GM19023 (cell line): Measurements from ENCODE around the gene IP6K3.

ENCODE experiments used
- ATAC-seq: cut with Tn5 transposase; IDR thresholded peaks from one replicate; pipeline ENCODE4 v1.9.1; 2021; ENCODE audit warnings: mild to moderate bottlenecking, moderate library complexity; ENCODE audit not compliant: unreplicated experiment

Gene IP6K3

GRCh38 chr6:33693186-33694105 lies 53.3 kb downstream of the IP6K3 start:
- no peak for ATAC-seq

DNA sequence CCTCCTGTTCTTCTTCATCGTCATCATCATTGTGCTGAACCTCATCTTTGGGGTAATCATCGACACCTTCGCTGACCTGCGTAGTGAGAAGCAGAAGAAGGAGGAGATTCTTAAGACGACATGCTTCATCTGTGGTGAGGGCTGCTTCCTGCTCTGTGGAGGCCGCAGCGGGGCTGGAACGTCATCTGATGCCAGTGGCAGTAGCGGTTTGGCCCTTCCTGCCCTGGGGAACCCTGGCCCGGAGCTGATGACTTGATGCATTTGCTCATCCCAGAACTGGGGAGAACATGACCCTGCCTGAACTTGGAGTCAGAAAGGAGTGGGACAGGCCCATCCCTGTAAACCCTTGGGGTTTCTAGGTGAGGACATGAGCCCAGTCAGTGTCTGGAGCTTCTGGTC lies 53.9 kb downstream of the IP6K3 start:
- no peak for ATAC-seq

GRCh38 chr6:33692078-33692759 lies 54.5 kb downstream of the IP6K3 start:
- no peak for ATAC-seq

- no peak for ATAC-seq
These were observed 55.1 kb downstream of the IP6K3 start for GRCh38 chr6:33691456-33692077.

DNA sequence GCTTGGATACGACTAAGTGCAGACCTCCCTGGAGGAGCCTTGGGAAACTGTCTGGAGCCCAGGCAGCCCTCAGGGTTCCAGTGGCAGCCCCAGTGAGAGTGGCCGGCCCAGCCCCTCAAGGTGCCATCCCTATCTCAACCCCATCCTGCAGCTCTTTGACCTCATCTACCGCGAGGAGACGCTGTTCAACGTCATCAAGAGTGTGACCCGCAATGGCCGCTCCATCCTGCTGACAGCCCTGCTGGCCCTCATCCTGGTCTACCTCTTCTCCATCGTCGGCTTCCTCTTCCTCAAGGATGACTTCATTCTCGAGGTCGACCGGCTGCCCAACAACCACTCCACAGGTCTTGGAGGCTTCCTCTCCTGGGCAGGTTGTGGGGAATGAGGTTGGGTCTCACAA lies 55.9 kb downstream of the IP6K3 start:
- no peak for ATAC-seq

DNA sequence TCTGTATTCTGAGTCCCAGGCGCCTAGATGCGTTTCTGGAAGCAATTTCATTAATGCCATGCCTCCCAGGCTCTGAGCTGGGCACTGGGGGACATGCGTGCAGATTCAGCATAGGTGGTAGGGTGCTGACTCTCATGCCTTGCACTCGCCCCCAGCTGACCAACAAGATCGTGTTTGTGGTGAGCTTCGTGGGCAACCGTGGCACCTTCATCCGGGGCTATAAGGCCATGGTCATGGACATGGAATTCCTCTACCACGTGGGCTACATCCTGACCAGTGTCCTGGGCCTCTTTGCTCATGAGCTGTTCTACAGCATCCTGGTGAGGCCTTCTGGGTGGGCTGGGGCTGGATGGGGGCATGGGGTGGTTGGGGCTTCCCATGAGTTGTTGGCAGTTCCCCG lies 56.8 kb downstream of the IP6K3 start:
- ATAC-seq, result no peak

DNA sequence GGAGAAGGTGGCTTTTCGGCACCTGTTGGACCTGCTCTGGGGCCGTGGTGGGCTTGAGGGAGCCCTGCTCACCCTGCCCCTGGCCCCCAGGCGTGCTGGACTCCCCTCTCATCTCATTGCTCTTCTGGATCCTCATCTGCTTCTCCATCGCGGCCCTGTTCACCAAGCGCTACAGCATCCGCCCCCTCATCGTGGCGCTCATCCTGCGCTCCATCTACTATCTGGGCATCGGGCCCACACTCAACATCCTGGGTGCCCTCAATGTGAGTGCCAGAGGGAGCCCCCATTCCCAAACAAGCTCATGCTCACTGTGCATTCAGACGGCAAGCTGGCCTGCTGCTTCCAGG lies 57.6 kb downstream of the IP6K3 start:
- ATAC-seq, result no peak

DNA sequence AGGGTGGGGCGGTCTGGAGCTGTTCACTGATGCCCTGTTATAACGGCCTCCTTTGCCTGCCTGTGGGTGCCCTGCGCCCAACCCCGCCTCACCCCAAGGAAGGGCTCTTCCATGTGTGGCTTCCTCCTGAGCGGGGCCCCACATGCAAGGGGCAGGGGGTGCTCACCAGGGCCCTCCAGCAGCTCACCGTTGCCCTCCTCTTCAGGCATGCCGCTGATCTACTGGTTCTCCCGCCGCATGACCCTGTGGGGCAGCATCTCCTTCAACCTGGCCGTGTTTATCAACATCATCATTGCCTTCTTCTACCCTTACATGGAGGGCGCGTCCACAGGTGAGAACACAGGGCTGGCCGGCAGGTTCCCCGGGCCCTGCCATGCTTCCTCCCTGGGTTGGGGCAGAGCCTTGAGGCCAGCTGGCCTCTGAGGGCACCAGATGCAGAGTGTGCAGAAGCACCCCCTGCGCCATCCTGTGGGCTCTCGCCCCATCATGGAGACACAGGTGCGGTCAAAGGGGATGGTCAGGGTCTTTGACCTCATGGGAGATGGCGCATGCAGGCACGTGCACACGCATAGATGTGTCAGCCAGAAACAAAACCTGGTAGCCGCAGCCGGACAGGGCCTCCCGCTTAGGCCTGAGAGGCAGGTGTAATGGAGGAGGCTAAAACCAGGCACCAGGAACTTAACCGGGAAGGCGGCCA lies 58.1 kb downstream of the IP6K3 start:
- no peak for ATAC-seq

GRCh38 chr6:33688006-33688405 lies 58.7 kb downstream of the IP6K3 start:
- no peak for ATAC-seq

GRCh38 chr6:33686981-33687975 lies 59.4 kb downstream of the IP6K3 start:
- no peak for ATAC-seq

DNA sequence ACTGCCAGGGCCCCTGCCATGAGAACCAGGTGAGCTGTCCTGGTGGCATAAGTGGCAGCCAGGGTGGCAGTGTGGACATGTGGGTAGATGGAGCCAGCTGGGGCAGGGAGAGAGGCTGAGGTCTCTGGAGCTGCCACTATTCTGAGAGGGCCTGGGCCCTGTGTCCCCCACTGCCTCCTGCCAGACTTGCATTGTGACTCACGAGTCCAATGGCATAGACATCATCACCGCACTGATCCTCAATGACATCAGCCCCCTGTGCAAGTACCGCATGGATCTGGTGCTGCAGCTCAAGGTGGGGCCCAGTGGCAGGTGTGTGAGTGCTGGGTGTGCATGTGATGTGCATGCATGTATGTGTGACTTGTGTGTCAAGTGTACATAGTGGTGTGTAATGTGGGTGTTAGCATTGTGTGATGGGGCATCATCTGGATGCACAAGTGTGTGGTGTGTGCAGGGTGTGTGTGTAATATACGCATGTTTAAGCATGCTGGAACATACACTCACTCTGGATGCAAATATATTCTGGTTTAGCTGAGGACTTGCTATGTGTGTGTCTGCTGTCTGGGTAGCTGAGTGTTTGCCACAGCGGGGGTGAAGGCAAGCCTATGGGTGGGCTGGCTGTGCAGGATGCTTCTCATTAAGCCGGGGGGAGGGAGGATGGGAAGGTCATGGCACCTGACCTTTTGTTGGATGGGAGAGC lies 60.3 kb downstream of the IP6K3 start:
- ATAC-seq, result no peak

DNA sequence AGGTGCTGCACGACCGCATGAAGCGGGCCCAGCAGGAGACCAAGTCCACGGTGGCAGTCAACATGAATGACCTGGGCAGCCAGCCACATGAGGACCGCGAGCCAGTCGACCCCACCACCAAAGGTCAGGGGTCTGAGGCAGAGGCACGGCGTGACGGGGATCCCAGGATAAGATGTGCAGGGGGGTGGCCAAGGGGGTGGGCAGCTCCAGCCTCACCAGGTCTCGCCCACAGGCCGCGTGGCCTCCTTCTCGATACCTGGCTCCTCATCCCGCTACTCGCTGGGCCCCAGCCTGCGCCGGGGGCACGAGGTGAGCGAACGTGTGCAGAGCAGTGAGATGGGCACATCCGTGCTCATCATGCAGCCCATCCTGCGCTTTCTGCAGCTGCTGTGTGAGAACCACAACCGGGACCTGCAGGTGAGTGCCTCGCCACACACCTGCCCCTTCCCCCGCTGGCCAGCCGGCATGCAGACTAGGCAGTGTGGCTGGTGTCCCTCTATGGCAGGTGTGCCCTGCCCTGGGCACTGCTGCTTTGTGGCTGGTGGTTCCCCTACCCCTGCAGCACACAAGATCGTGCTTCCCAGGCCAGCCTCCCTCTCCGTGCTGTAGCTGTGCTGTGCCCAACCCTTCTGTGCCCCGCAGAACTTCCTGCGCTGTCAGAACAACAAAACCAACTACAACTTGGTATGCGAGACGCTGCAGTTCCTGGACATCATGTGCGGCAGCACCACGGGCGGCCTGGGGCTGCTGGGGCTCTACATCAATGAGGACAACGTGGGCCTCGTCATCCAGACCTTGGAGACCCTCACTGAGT lies 61.1 kb downstream of the IP6K3 start:
- ATAC-seq, result no peak

DNA sequence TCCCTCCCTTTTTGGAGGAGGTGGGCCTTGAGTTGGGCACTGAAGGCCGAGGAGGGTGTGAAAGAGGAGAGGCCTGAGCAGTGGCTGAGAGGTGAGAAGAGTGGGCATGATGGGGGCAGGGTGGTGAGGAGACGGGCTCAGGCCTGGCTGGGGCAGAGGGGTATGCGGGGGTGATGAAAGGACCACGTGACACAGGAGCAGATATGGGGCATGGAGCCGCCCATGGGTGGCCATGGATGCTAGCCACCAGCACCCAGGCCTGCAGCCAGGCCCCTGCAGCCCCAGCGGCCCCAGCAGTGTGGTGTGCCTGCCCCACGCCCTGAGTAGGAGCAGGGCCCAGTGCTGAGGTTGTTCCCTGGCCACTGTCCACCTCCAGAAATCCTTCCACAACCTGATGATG lies 61.7 kb downstream of the IP6K3 start:
- no peak for ATAC-seq

- no peak for ATAC-seq
These were observed 62.2 kb downstream of the IP6K3 start for GRCh38 chr6:33684428-33684896.

- no peak for ATAC-seq
These were observed 62.9 kb downstream of the IP6K3 start for GRCh38 chr6:33683576-33684427.

DNA sequence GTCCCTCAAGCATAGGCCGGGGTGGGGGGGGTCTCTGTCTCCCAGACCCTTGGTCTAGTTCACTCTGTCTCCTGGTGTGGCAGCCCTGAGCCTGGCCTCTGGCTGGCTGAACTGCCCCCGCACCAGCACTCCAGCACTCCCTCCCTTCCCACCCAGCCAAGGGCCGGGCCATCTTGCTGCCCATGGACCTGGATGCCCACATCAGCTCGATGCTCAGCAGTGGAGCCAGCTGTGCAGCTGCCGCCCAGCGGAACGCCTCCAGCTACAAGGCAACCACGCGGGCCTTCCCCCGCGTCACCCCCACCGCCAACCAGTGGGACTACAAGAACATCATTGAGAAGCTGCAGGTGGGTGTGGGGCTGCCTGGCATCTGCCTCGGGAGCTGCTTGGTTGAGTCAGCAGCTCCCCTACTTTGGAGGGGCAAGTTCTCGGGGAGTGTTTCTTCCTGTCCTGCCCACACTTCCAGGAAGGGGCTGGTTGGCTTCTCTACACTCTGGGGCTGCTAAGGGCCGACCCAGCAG lies 63.6 kb downstream of the IP6K3 start:
- no peak for ATAC-seq

GRCh38 chr6:33682341-33682740 lies 64.4 kb downstream of the IP6K3 start:
- no peak for ATAC-seq
